K562 (cell line): ENCODE results near the gene HSF4. TPM values are rescaled to one million over a fixed set of nuclear protein-coding genes. Genes with fewer than 3 reads are reported as not detected.

Experiments
- ATAC-seq: fragments of 200-7000 bp; cut with Tn5 transposase; 3 replicates; pipeline ENCODE4 v1.9.1; 2020; ENCODE audit warnings: moderate library complexity
- BruUV-seq: library from RNA; stranded (reverse); fragments of 400-500 nt; replicated peaks from 2 replicates; lab custom pipeline; 2021; lab: Mats Ljungman, UMichigan
- CTCF ChIA-PET: fragments of 300-600 bp; formaldehyde crosslinking; extraction: SDS; loops from one replicate; lab custom pipeline; 2021; ENCODE audit warnings: low intra/inter-chr PET ratio; lab: Yijun Ruan, JAX
- POLR2A ChIA-PET: fragments of 300-600, 350-650 bp; sonication (Branson Sonifier 250); formaldehyde crosslinking; extraction: SDS; loops from one replicate; lab custom pipeline; 2021; ENCODE audit warnings: antibody characterized with exemption, inconsistent platforms; lab: Yijun Ruan, JAX
- DNase-seq, 4 experiments: peaks; one replicate each; pipeline versions ENCODE4 v3.0.0 to v3.0.0-alpha.2; 2011 to 2018; ENCODE audit warnings: low spot score in 3 of 4, mixed read lengths in 3 of 4; ENCODE audit errors: extremely low read depth in 1 of 4
- FAIRE-seq: peaks from 2 replicates; lab custom pipeline; 2011; peaks lifted over from hg19 to GRCh38; lab: Jason Lieb, UNC
- H2AFZ ChIP-seq: 2 replicates; pipeline ENCODE4 v1.6.0; 2011; ENCODE audit warnings: low read depth, low read length, control low read depth, inconsistent platforms
- H3K27ac ChIP-seq: fragments of 200-600 bp; 3 replicates; pipeline ENCODE4 v1.8.0; 2011; ENCODE audit warnings: low read depth, mild to moderate bottlenecking, control low read depth, inconsistent platforms, low read length, moderate library complexity, mixed read lengths; ENCODE audit errors: extremely low read depth
- H3K27me3 ChIP-seq, 2 experiments: fragments of 300-600 bp in 1 of 2; 2 replicates in 1 of 2; 3 replicates in 1 of 2; pipeline versions ENCODE4 v1.6.0 to v1.8.0; 2011; ENCODE audit warnings: inconsistent platforms in 2 of 2, low read length in 2 of 2, mild to moderate bottlenecking in 1 of 2, mixed read lengths in 1 of 2, moderate library complexity in 1 of 2; ENCODE audit not compliant: control insufficient read depth in 2 of 2, insufficient read depth in 2 of 2
- H3K36me3 ChIP-seq: fragments of 300-600 bp; 3 replicates; pipeline ENCODE4 v1.8.0; 2011; ENCODE audit warnings: mild to moderate bottlenecking, low read length, inconsistent platforms; ENCODE audit not compliant: control insufficient read depth, insufficient read depth
- H3K4me1 ChIP-seq, 2 experiments: fragments of 200-600 bp in 1 of 2; replicated peaks in 1 of 2; 2 replicates in 1 of 2; 3 replicates in 1 of 2; pipeline versions ENCODE4 v1.5.1 to v1.8.0; 2011; ENCODE audit warnings: inconsistent platforms in 2 of 2, low read length in 2 of 2, mild to moderate bottlenecking in 1 of 2, mixed read lengths in 1 of 2, moderate library complexity in 1 of 2; ENCODE audit not compliant: control insufficient read depth in 2 of 2, insufficient read depth in 2 of 2
- H3K4me2 ChIP-seq: 2 replicates; pipeline ENCODE4 v1.6.1; 2011; ENCODE audit warnings: low read length, control low read depth, inconsistent platforms, mixed read lengths; ENCODE audit not compliant: insufficient read depth
- H3K4me3 ChIP-seq: fragments of 200-600 bp; sonication (generic), shearing (Covaris generic); 2 replicates; pipeline ENCODE4 v1.5.1; 2016; ENCODE audit warnings: control low read depth, inconsistent platforms
- H3K79me2 ChIP-seq: fragments of 200-600 bp; 3 replicates; pipeline ENCODE4 v1.8.0; 2011; ENCODE audit warnings: low read length, inconsistent platforms; ENCODE audit not compliant: control insufficient read depth, insufficient read depth
- H3K9ac ChIP-seq, 2 experiments: 2 replicates each; pipeline versions ENCODE4 v1.6.0 to v1.6.1; 2011; ENCODE audit warnings: low read depth in 2 of 2, low read length in 2 of 2, control low read depth in 1 of 2, inconsistent platforms in 1 of 2, mild to moderate bottlenecking in 1 of 2, mixed read lengths in 1 of 2; ENCODE audit not compliant: insufficient read depth in 1 of 2
- H3K9me1 ChIP-seq: one replicate; pipeline ENCODE4 v1.6.0; 2011; ENCODE audit warnings: inconsistent platforms, mild to moderate bottlenecking, low read length, moderate library complexity; ENCODE audit not compliant: control insufficient read depth, insufficient read depth
- H3K9me3 ChIP-seq: replicated peaks from 2 replicates; pipeline ENCODE4 v1.5.1; 2011; ENCODE audit warnings: low read depth, low read length, inconsistent platforms; ENCODE audit not compliant: control insufficient read depth, insufficient read depth
- H4K20me1 ChIP-seq: replicated peaks from 2 replicates; pipeline ENCODE4 v1.6.1; 2011; ENCODE audit warnings: low read length, inconsistent platforms, mixed read lengths; ENCODE audit not compliant: control insufficient read depth, insufficient read depth
- BACH1 ChIP-seq: fragments of 200-800 bp; sonication (Bioruptor generic); IDR thresholded peaks from 2 replicates; pipeline ENCODE4 v1.6.1; 2016; ENCODE audit warnings: missing genetic modification characterization, missing compliant biosample characterization
- BRD9 ChIP-seq: fragments of 450-650 bp; IDR thresholded peaks from 2 replicates; pipeline ENCODE4 v1.6.1; 2018; ENCODE audit warnings: low read depth; ENCODE audit not compliant: partially characterized antibody
- EP400 ChIP-seq: fragments of 450-650 bp; IDR thresholded peaks from 2 replicates; pipeline ENCODE4 v1.6.1; 2017; ENCODE audit warnings: antibody characterized with exemption, mild to moderate bottlenecking, moderate library complexity
- GTF2E2 ChIP-seq: fragments of 200-800 bp; sonication (Bioruptor generic); IDR thresholded peaks from 2 replicates; pipeline ENCODE4 v1.6.1; 2016; ENCODE audit warnings: missing genetic modification characterization, missing compliant biosample characterization
- SREBF1 ChIP-seq: fragments of 150-350 bp; IDR thresholded peaks from 2 replicates; pipeline ENCODE4 v1.6.1; 2014; ENCODE audit warnings: antibody characterized with exemption, low read depth, low read length, borderline replicate concordance
- ZNF551 ChIP-seq: fragments of 250-450 bp; sonication (Bioruptor Pico); IDR thresholded peaks from 2 replicates; pipeline ENCODE4 v1.5.0; 2021; ENCODE audit warnings: mild to moderate bottlenecking, moderate library complexity
- ZNF586 ChIP-seq: fragments of 450-650 bp; formaldehyde crosslinking; conservative IDR thresholded peaks from 2 replicates; pipeline ENCODE4 v1.4.0; 2020; ENCODE audit warnings: mild to moderate bottlenecking, moderate library complexity
- WGBS: fragments of 100-300 bp; shearing (Covaris generic); methylation state at CpG from one replicate; pipeline ENCODE4 v1.1.6; 2016; ENCODE audit warnings: low coverage, mixed read lengths; ENCODE audit not compliant: insufficient coverage; ENCODE audit errors: missing lambda C conversion rate; 5-methylcytosine and 5-hydroxymethylcytosine counted together
- in situ Hi-C: fragments of 300-500 bp; cut with MboI; formaldehyde crosslinking; loops from 4 replicates; pipeline ENCODE4 v1.15.0; 2018; ENCODE audit warnings: inconsistent platforms, mixed read lengths
- intact Hi-C: fragments of 100-400 bp; cut with micrococcal nuclease; formaldehyde crosslinking; loops from 2 replicates; pipeline ENCODE4 v1.14.2; 2022
- polyA plus RNA-seq, 8 experiments: library from polyadenylated mRNA; depleted of rRNA in 4 of 8; stranded (reverse) in 5 of 8; unstranded in 3 of 8; fragments of >200 nt; fragmentation: Nextera tagmentation in 2 of 8; fragmentation: Illumina TruSeq in 1 of 8; extraction: Ambion mirVana in 2 of 8; extraction: Trizol in 1 of 8; gene quantifications; 2 replicates each; pipeline versions ENCODE4 v1.2.1 to v1.2.3, GENCODE V29; 2011 to 2014; ENCODE audit warnings: inconsistent platforms in 1 of 8, missing spikeins in 1 of 8
- total RNA-seq, 7 experiments: library from RNA; depleted of rRNA in 6 of 7; stranded (reverse); fragments of >200 nt in 6 of 7; fragmentation: Illumina TruSeq in 2 of 7; extraction: Trizol in 2 of 7; gene quantifications; 2 replicates each; pipeline versions ENCODE4 v1.2.1 to v1.2.3, GENCODE V29; 2011 to 2021; ENCODE audit warnings: low replicate concordance in 1 of 7
- TF ChIP-seq, protein P1 (sequence below), 2 experiments: fragments of 450-650 bp in 1 of 2; IDR thresholded peaks; 2 replicates each; pipeline ENCODE4 v1.6.1; 2011 to 2017; ENCODE audit warnings: low read depth in 2 of 2, antibody characterized with exemption in 1 of 2, borderline replicate concordance in 1 of 2, low read length in 1 of 2, mild to moderate bottlenecking in 1 of 2, mixed read lengths in 1 of 2; ENCODE audit not compliant: control insufficient read depth in 1 of 2
- TF ChIP-seq, protein P2 (sequence below): fragments of 250-450 bp; sonication (Bioruptor Pico); IDR thresholded peaks from 2 replicates; pipeline ENCODE4 v1.5.0; 2021; ENCODE audit warnings: mild to moderate bottlenecking, moderate library complexity
- TF ChIP-seq, protein P3 (sequence below): fragments of 450-650 bp; IDR thresholded peaks from 2 replicates; pipeline ENCODE4 v1.6.1; 2017; ENCODE audit warnings: antibody characterized with exemption, mild to moderate bottlenecking
- TF ChIP-seq, protein P4 (sequence below): fragments of 250-450 bp; sonication (Bioruptor Pico); IDR thresholded peaks from 2 replicates; pipeline ENCODE4 v1.8.0; 2021; ENCODE audit warnings: moderate library complexity, mild to moderate bottlenecking, inconsistent platforms

The HSF4 gene
- total and polyA plus RNA-seq, 9 of the 15 experiments (the other 6 are each of a cell fraction or from before 2014, with no cell fraction given): 0.50 to 35.4 (median 8.8) TPM; not detected in 1

DNA sequence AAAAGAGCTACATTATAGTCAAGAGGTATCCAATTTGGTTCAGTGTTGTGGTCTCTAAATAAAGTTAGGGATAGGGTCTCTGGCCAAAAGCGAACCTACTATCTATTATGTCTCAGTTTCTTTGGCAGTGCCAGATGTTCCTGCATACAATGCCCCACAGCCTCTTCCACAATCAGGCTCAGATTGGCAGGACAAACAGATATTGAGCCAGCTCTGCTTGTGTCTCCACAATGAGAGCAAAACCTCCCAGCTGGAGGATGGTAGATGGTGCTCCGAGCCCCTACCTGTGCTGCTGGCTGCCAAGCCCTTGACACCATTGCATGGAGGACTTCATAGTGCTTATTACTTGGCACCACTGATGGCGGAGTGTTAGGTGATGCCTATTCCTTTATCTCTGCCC lies 35.1 kb upstream of the HSF4 start:
- H2AFZ ChIP-seq: no peak overlapping the region
- WGBS: 73% methylated on average over 3 of the region's 3 CpGs
- peaks cover 7% of the 10 kb centered on the region; the same call in 1 of the 2 replicates for H4K20me1 ChIP-seq
- CTCF ChIA-PET: no interaction called here
- no peaks in the 10 kb centered on the region for H3K79me2 ChIP-seq
- POLR2A ChIA-PET: interaction anchor here (0.6 to 1.3 kb wide), 5 partner anchors 9 to 14 kb away, joined by 3 to 5 read pairs (median 3); no protein-coding TSS in a partner anchor
- H3K36me3 ChIP-seq: peaks cover 58% of the 10 kb centered on the region
- no peaks in the 10 kb centered on the region for H3K27me3 ChIP-seq
- H3K9me3 ChIP-seq: no peaks in the 10 kb centered on the region
- FAIRE-seq (no peak), DNase-seq (no peak), ATAC-seq (no peak)
- no peak overlapping the region for H3K9ac ChIP-seq
- intact Hi-C loops: no loop called here
- H3K4me1 ChIP-seq: no peaks in the 10 kb centered on the region
- H3K4me2 ChIP-seq: no peak overlapping the region
- BruUV-seq: no TSS peak
- H3K4me3 ChIP-seq: no peak overlapping the region
- in situ Hi-C loops: no loop called here
- no peak overlapping the region for H3K27ac ChIP-seq
- H3K9me1 ChIP-seq: no peaks in the 10 kb centered on the region
- TF ChIP-seq SREBF1 (no peak), BRD9 (no peak), ZNF586 (CRISPR knock-in tag) (no peak), EP400 (no peak), ZNF551 (CRISPR knock-in tag) (no peak), BACH1 (no peak), GTF2E2 (tag) (no peak)
- TF ChIP-seq, protein P1, sequence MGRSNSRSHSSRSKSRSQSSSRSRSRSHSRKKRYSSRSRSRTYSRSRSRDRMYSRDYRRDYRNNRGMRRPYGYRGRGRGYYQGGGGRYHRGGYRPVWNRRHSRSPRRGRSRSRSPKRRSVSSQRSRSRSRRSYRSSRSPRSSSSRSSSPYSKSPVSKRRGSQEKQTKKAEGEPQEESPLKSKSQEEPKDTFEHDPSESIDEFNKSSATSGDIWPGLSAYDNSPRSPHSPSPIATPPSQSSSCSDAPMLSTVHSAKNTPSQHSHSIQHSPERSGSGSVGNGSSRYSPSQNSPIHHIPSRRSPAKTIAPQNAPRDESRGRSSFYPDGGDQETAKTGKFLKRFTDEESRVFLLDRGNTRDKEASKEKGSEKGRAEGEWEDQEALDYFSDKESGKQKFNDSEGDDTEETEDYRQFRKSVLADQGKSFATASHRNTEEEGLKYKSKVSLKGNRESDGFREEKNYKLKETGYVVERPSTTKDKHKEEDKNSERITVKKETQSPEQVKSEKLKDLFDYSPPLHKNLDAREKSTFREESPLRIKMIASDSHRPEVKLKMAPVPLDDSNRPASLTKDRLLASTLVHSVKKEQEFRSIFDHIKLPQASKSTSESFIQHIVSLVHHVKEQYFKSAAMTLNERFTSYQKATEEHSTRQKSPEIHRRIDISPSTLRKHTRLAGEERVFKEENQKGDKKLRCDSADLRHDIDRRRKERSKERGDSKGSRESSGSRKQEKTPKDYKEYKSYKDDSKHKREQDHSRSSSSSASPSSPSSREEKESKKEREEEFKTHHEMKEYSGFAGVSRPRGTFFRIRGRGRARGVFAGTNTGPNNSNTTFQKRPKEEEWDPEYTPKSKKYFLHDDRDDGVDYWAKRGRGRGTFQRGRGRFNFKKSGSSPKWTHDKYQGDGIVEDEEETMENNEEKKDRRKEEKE (IDR thresholded peaks at IDR 0.05; ENCODE audit: borderline replicate concordance in 1 of 2, control insufficient read depth in 1 of 2, low read depth in 2 of 2, low read length in 1 of 2): no peak
- TF ChIP-seq, protein P2, sequence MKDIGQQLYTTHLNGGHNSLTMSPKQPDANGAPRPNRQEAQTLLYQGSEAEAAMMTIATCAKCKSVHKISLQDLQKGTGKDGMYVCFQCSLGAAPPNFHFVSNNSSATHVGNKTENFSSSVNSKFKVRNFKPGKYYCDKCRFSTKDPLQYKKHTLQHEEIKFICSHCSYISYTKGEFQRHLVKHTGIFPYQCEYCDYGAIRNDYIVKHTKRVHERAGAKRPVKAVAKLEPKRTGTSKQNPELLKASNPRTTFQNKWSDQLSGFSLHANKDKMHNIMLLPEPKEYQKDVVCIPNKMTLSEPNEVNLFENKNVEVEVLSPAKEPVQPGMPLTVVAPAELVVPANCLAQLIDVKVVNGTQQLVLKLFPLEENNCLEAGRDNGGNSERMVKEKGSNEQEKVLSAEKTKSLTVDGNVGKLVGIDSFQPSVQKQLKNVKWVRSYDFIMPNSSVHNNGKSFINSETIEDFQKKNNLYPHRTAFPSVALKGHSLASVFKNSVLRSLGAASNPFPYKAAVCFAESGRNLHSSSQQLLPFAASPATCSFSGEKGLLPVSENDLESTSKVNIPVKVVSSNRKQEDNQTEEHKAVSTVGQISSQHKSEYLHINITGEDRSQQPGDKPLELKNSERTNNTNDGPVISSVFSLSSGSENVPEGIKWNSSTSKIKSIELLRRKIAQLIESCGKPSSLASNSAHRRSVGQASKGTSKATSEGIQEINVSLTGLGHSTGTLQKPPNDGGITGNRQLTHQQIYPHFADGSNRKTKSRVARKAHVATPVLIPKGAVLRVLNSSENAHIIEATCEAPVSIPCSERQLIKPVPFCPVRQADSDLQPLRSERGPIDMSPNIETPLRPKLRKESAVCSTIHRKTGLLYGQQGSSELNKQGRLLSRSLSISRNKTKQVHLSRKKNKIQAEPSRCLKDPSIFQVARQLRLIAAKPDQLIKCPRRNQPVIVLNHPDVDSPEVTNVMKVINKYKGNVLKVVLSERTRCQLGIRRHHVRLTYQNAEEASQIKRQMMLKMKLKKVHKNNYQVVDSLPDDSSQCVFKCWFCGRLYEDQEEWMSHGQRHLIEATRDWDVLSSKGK (CRISPR knock-in tag): no peak
- TF ChIP-seq, protein P3, sequence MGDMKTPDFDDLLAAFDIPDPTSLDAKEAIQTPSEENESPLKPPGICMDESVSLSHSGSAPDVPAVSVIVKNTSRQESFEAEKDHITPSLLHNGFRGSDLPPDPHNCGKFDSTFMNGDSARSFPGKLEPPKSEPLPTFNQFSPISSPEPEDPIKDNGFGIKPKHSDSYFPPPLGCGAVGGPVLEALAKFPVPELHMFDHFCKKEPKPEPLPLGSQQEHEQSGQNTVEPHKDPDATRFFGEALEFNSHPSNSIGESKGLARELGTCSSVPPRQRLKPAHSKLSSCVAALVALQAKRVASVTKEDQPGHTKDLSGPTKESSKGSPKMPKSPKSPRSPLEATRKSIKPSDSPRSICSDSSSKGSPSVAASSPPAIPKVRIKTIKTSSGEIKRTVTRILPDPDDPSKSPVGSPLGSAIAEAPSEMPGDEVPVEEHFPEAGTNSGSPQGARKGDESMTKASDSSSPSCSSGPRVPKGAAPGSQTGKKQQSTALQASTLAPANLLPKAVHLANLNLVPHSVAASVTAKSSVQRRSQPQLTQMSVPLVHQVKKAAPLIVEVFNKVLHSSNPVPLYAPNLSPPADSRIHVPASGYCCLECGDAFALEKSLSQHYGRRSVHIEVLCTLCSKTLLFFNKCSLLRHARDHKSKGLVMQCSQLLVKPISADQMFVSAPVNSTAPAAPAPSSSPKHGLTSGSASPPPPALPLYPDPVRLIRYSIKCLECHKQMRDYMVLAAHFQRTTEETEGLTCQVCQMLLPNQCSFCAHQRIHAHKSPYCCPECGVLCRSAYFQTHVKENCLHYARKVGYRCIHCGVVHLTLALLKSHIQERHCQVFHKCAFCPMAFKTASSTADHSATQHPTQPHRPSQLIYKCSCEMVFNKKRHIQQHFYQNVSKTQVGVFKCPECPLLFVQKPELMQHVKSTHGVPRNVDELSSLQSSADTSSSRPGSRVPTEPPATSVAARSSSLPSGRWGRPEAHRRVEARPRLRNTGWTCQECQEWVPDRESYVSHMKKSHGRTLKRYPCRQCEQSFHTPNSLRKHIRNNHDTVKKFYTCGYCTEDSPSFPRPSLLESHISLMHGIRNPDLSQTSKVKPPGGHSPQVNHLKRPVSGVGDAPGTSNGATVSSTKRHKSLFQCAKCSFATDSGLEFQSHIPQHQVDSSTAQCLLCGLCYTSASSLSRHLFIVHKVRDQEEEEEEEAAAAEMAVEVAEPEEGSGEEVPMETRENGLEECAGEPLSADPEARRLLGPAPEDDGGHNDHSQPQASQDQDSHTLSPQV: no peak
- TF ChIP-seq, protein P4, sequence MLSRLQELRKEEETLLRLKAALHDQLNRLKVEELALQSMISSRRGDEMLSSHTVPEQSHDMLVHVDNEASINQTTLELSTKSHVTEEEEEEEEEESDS: no peak
